HG02610 (cell line): ENCODE results near the gene L1TD1.
"Not testable (repeated sequence)": the region's sequence is repeated elsewhere in the genome, so short reads cannot be mapped to it uniquely, and the experiment has no call there.

Experiments used
- ATAC-seq: cut with Tn5 transposase; IDR thresholded peaks from one replicate; pipeline ENCODE4 v1.9.1; 2021; ENCODE audit warnings: mild to moderate bottlenecking, moderate library complexity; ENCODE audit not compliant: unreplicated experiment

The L1TD1 gene

GRCh38 chr1:62196086-62196690 lies 1.5 kb downstream of the L1TD1 start:
- no peak for ATAC-seq

GRCh38 chr1:62198069-62198780 lies 3.6 kb downstream of the L1TD1 start:
- no peak for ATAC-seq

GRCh38 chr1:62198781-62199125 lies 4.1 kb downstream of the L1TD1 start:
- no peak for ATAC-seq

- no peak for ATAC-seq
Observed at GRCh38 chr1:62207187-62207586, 12.5 kb downstream of the L1TD1 start.

- ATAC-seq = no peak
Observed at GRCh38 chr1:62208087-62208486, 13.4 kb downstream of the L1TD1 start.

GRCh38 chr1:62208970-62209369 lies 14.3 kb downstream of the L1TD1 start:
- no peak for ATAC-seq

- no peak for ATAC-seq
Observed at GRCh38 chr1:62209931-62210595, 15.4 kb downstream of the L1TD1 start.

GRCh38 chr1:62210960-62211359 lies 16.3 kb downstream of the L1TD1 start:
- ATAC-seq = no peak

- no peak for ATAC-seq
Observed at GRCh38 chr1:62212411-62212810, 17.8 kb downstream of the L1TD1 start.

- ATAC-seq = no peak
Observed at GRCh38 chr1:62213075-62213914, 18.6 kb downstream of the L1TD1 start.

- no peak for ATAC-seq
Observed at GRCh38 chr1:62218604-62219003, 24.0 kb downstream of the L1TD1 start.

GRCh38 chr1:62220456-62220855 lies 25.8 kb downstream of the L1TD1 start:
- not testable (repeated sequence) for ATAC-seq

GRCh38 chr1:62221171-62221570 lies 26.5 kb downstream of the L1TD1 start:
- ATAC-seq = no peak

- ATAC-seq = no peak
Observed at GRCh38 chr1:62222321-62222720, 27.7 kb downstream of the L1TD1 start.

- ATAC-seq = no peak
Observed at GRCh38 chr1:62224182-62224581, 29.5 kb downstream of the L1TD1 start.

- no peak for ATAC-seq
Observed at GRCh38 chr1:62227496-62227895, 32.8 kb downstream of the L1TD1 start.

GRCh38 chr1:62228136-62228882 lies 33.7 kb downstream of the L1TD1 start:
- ATAC-seq = no peak

- ATAC-seq = no peak
Observed at GRCh38 chr1:62228883-62229187, 34.2 kb downstream of the L1TD1 start.

GRCh38 chr1:62229468-62229867 lies 34.8 kb downstream of the L1TD1 start:
- ATAC-seq = no peak

- no peak for ATAC-seq
Observed at GRCh38 chr1:62229932-62230331, 35.3 kb downstream of the L1TD1 start.

GRCh38 chr1:62230718-62231117 lies 36.1 kb downstream of the L1TD1 start:
- no peak for ATAC-seq
